Keratinocyte (primary cell): ENCODE measurements around the gene LENG1. TPM values are rescaled to one million over a fixed set of nuclear protein-coding genes. Genes with fewer than 3 reads are reported as not detected.

Source experiments
- DNase-seq: peaks from one replicate; pipeline ENCODE4 v3.0.0-alpha.2; 2011; ENCODE audit warnings: low read depth, missing footprints, low spot score
- FAIRE-seq: peaks from 2 replicates; lab custom pipeline; 2011; peaks lifted over from hg19 to GRCh38; lab: Jason Lieb, UNC
- H2AFZ ChIP-seq: 2 replicates; pipeline ENCODE4 v1.6.0; 2012; ENCODE audit warnings: low read length, control low read depth, inconsistent platforms; ENCODE audit not compliant: control insufficient read depth
- H3K27ac ChIP-seq: 2 replicates; pipeline ENCODE4 v1.5.1; 2011; ENCODE audit warnings: low read length; ENCODE audit not compliant: control insufficient read depth, insufficient read depth
- H3K27me3 ChIP-seq: 3 replicates; pipeline ENCODE4 v1.6.0; 2011; ENCODE audit warnings: low read length; ENCODE audit not compliant: control insufficient read depth, insufficient read depth; ENCODE audit errors: extremely low read depth
- H3K36me3 ChIP-seq, 2 experiments: 2 replicates in 1 of 2; 3 replicates in 1 of 2; pipeline ENCODE4 v1.5.1; 2011; ENCODE audit warnings: low read length in 2 of 2, mild to moderate bottlenecking in 1 of 2; ENCODE audit not compliant: control insufficient read depth in 2 of 2, insufficient read depth in 2 of 2; ENCODE audit errors: extremely low read depth in 1 of 2
- H3K4me1 ChIP-seq: 3 replicates; pipeline ENCODE4 v1.5.1; 2011; ENCODE audit warnings: low read length; ENCODE audit not compliant: control insufficient read depth, insufficient read depth; ENCODE audit errors: extremely low read depth
- H3K4me2 ChIP-seq: 3 replicates; pipeline ENCODE4 v1.6.0; 2011; ENCODE audit warnings: low read depth, low read length; ENCODE audit not compliant: control insufficient read depth, insufficient read depth; ENCODE audit errors: extremely low read depth
- H3K4me3 ChIP-seq, 3 experiments: fragments of 200-600 bp in 1 of 3; sonication (generic) in 1 of 3; 2 replicates in 2 of 3; 3 replicates in 1 of 3; pipeline ENCODE4 v1.5.1; 2011 to 2016; ENCODE audit warnings: low read length in 3 of 3, mild to moderate bottlenecking in 3 of 3, control low read depth in 2 of 3, inconsistent platforms in 1 of 3, low read depth in 1 of 3, mixed read lengths in 1 of 3, mixed run types in 1 of 3, moderate library complexity in 1 of 3; ENCODE audit not compliant: control insufficient read depth in 2 of 3, insufficient read depth in 2 of 3; ENCODE audit errors: extremely low read depth in 1 of 3
- H3K79me2 ChIP-seq: 2 replicates; pipeline ENCODE4 v1.6.0; 2012; ENCODE audit warnings: low read length; ENCODE audit not compliant: control insufficient read depth, insufficient read depth
- H3K9ac ChIP-seq: 3 replicates; pipeline ENCODE4 v1.6.0; 2011; ENCODE audit warnings: low read length; ENCODE audit not compliant: control insufficient read depth, insufficient read depth; ENCODE audit errors: extremely low read depth
- H3K9me1 ChIP-seq: 3 replicates; pipeline ENCODE4 v1.6.0; 2011; ENCODE audit warnings: low read length; ENCODE audit not compliant: control insufficient read depth, insufficient read depth; ENCODE audit errors: extremely low read depth
- H3K9me3 ChIP-seq: 2 replicates; pipeline ENCODE4 v1.5.1; 2012; ENCODE audit warnings: low read depth, low read length; ENCODE audit not compliant: control insufficient read depth
- H4K20me1 ChIP-seq: 3 replicates; pipeline ENCODE4 v1.6.0; 2011; ENCODE audit warnings: low read length; ENCODE audit not compliant: control insufficient read depth, insufficient read depth; ENCODE audit errors: extremely low read depth
- EZH2 ChIP-seq: IDR thresholded peaks from one replicate; pipeline ENCODE4 v1.6.1; 2012; ENCODE audit warnings: inconsistent platforms, mild to moderate bottlenecking, low read length, moderate library complexity
- dilution Hi-C: fragments of 300-500 bp; cut with MboI; formaldehyde crosslinking; loops from one replicate; pipeline ENCODE4 v1.7.0; 2020; ENCODE audit warnings: low sequenced_read_pairs; ENCODE audit not compliant: extremely low pct_ligation_motif_present
- polyA plus RNA-seq, 5 experiments: library from polyadenylated mRNA; depleted of rRNA in 3 of 5; stranded (reverse) in 3 of 5; stranded (forward) in 1 of 5; unstranded in 1 of 5; fragments of >200 nt; gene quantifications; 1 replicate in 1 of 5; 2 replicates in 3 of 5; 3 replicates in 1 of 5; pipeline versions ENCODE4 v1.2.1 to v1.2.3, GENCODE V29; 2011 to 2012; ENCODE audit warnings: missing spikeins in 2 of 5, low read depth in 1 of 5, low replicate concordance in 1 of 5
- TF ChIP-seq, protein P1 (sequence below), 3 experiments: IDR thresholded peaks in 1 of 3; conservative IDR thresholded peaks in 1 of 3; optimal IDR thresholded peaks in 1 of 3; 2 replicates in 2 of 3; 3 replicates in 1 of 3; pipeline versions ENCODE3 to v1.5.1; 2011; ENCODE audit warnings: low read length in 3 of 3, mild to moderate bottlenecking in 3 of 3, moderate library complexity in 2 of 3, control low read depth in 1 of 3, inconsistent platforms in 1 of 3; ENCODE audit not compliant: insufficient read depth in 2 of 3; ENCODE audit errors: extremely low read depth in 1 of 3

The LENG1 gene
- polyA plus RNA-seq, 1 donor (not counting 4 experiments of a cell fraction or from before 2014, with no cell fraction given), result 3.4 TPM

DNA sequence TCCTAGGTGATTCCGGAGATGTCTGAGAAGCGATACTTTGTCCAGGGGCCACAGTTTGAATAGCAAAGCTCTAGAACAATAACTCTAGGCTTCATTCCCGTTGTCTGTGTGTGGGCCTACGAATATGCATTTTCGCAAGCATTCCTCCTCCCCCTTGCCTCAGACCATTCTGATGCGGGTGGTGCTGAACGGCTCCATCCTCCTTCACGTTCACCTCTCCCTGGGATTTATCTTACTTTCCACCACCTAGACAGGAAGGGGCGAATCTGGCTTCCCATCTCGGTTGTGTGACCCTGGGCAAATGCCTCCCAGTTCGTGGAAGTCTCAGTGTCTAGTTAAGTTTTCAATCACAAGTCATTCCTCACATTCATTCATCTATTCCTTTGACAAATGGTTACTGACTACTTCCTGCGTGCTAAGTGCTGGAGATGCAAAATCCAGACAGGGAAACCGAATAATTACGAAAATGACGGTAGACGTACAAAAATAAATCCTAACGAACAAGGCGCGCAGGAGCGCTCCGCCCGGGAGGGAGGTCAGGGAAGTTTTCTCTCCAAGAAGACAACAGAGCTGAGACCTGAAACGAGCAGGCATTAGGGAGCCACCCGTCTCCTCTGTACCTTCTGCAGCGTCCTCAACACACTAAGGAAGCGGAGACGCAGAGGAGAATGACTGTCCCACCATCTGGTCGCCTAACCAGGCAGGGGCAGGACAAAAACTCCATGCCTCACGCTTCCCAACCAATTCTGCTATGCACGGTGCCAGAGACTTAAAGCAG lies 23.2 kb downstream of the LENG1 start:
- TF ChIP-seq, protein P1, sequence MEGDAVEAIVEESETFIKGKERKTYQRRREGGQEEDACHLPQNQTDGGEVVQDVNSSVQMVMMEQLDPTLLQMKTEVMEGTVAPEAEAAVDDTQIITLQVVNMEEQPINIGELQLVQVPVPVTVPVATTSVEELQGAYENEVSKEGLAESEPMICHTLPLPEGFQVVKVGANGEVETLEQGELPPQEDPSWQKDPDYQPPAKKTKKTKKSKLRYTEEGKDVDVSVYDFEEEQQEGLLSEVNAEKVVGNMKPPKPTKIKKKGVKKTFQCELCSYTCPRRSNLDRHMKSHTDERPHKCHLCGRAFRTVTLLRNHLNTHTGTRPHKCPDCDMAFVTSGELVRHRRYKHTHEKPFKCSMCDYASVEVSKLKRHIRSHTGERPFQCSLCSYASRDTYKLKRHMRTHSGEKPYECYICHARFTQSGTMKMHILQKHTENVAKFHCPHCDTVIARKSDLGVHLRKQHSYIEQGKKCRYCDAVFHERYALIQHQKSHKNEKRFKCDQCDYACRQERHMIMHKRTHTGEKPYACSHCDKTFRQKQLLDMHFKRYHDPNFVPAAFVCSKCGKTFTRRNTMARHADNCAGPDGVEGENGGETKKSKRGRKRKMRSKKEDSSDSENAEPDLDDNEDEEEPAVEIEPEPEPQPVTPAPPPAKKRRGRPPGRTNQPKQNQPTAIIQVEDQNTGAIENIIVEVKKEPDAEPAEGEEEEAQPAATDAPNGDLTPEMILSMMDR (optimal IDR thresholded peaks at IDR 0.05 in 1 of 3, IDR thresholded peaks at IDR 0.05 in 1 of 3, conservative IDR thresholded peaks at IDR 0.05 in 1 of 3; ENCODE audit: extremely low read depth in 1 of 3, insufficient read depth in 2 of 3, low read length in 3 of 3), result no peak
- no peak for TF ChIP-seq EZH2
- Histone ChIP-seq H3K27ac (peak overlapping the region; percentile 73), H4K20me1 (peaks cover 2% of the 10 kb centered on the region), H3K4me2 (peak overlapping the region; percentile 98), H3K79me2 (peaks cover 34% of the 10 kb centered on the region), H3K9me3 (no peaks in the 10 kb centered on the region), H3K27me3 (no peaks in the 10 kb centered on the region), H2AFZ (peak overlapping the region; percentile 89), H3K4me1 (peaks cover 21% of the 10 kb centered on the region), H3K36me3 (peaks cover 10 to 11% of the 10 kb centered on the region in 2 experiments), H3K4me3 (peak overlapping the region; percentile 48 to 91 (median 75)), H3K9me1 (no peaks in the 10 kb centered on the region), H3K9ac (peak overlapping the region; percentile 78)
- no peak for DNase-seq
- dilution Hi-C loops, result no loop called here
- peak; percentile 46 for FAIRE-seq

DNA sequence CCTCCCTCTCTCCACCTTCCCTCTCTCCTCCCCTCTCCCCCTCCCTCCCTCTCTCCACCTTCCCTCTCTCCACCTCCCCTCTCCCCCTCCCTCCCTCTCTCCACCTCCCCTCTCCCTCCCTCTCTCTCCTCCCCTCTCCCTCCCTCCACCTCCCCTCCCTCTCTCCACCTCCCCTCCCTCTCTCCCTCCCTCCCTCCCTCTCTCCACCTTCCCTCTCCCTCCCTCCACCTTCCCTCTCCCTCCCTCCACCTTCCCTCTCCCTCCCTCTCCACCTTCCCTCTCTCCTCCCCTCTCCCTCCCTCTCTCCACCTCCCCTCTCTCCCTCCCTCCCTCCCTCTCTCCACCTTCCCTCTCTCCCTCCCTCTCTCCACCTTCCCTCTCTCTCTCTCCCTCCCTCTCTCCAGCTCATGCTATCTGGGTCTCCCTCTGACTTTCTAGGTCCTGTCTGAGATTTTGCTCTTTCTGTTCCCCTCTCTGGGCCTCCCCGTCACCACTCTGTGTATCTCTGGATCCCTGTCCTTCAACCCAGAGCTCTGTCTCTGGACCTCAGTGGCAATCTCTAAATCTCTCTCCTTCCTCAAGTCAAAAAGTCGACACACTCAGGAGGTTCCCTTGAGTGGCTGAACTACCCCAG lies 25.4 kb downstream of the LENG1 start:
- Histone ChIP-seq H3K27me3 (no peaks in the 10 kb centered on the region), H3K4me2 (peak overlapping the region; percentile 64), H4K20me1 (no peaks in the 10 kb centered on the region), H3K4me1 (peaks cover 21% of the 10 kb centered on the region), H3K36me3 (peaks cover 3 to 13% of the 10 kb centered on the region in 2 experiments), H3K9me3 (no peaks in the 10 kb centered on the region), H3K9me1 (no peaks in the 10 kb centered on the region), H3K9ac (peak overlapping the region; percentile 30), H3K4me3 (no peak overlapping the region), H3K79me2 (peaks cover 12% of the 10 kb centered on the region), H3K27ac (peak overlapping the region; percentile 61), H2AFZ (no peak overlapping the region)
- dilution Hi-C loops, result no loop called here
- no peak for TF ChIP-seq EZH2
- TF ChIP-seq, protein P1 (optimal IDR thresholded peaks at IDR 0.05 in 1 of 3, IDR thresholded peaks at IDR 0.05 in 1 of 3, conservative IDR thresholded peaks at IDR 0.05 in 1 of 3; ENCODE audit: extremely low read depth in 1 of 3, insufficient read depth in 2 of 3, low read length in 3 of 3), result no peak
- no peak for DNase-seq
- FAIRE-seq, result no peak
